ENCODE measurements around the gene ATG16L2.

GRCh38 chr11:72829178-72829577 lies 15.0 kb downstream of the ATG16L2 start:
- TF ChIP-seq POLR2A (IDR thresholded peaks at IDR 0.05) = no peak
- no peak for TF ChIP-seq CTCF (IDR thresholded peaks at IDR 0.05)
